Stomach smooth muscle (tissue), 2 donors: ENCODE data around the gene KIAA1958.

Experiments
- H3K27ac ChIP-seq: one replicate; pipeline ENCODE4 v1.7.0; 2013; ENCODE audit warnings: mild to moderate bottlenecking, low read length, inconsistent platforms
- H3K27me3 ChIP-seq, 2 donors: one replicate each; pipeline ENCODE4 v1.7.0; 2013; ENCODE audit warnings: low read length in 2 of 2; ENCODE audit not compliant: insufficient read depth in 2 of 2, control insufficient read depth in 1 of 2
- H3K36me3 ChIP-seq, 2 donors: one replicate each; pipeline ENCODE4 v1.7.0; 2013; ENCODE audit warnings: low read length in 2 of 2; ENCODE audit not compliant: control insufficient read depth in 2 of 2, insufficient read depth in 2 of 2
- H3K4me1 ChIP-seq: one replicate; pipeline ENCODE4 v1.7.0; 2013; ENCODE audit warnings: low read length; ENCODE audit not compliant: control insufficient read depth, insufficient read depth
- H3K4me3 ChIP-seq, 2 donors: one replicate each; pipeline ENCODE4 v1.7.0; 2013; ENCODE audit warnings: low read length in 2 of 2
- H3K9ac ChIP-seq, 2 donors: one replicate each; pipeline ENCODE4 v1.7.0; 2013; ENCODE audit warnings: low read length in 2 of 2, mild to moderate bottlenecking in 1 of 2
- H3K9me3 ChIP-seq, 2 donors: one replicate each; pipeline ENCODE4 v1.7.0; 2013; ENCODE audit warnings: low read length in 2 of 2; ENCODE audit not compliant: control insufficient read depth in 2 of 2
- donor health status: healthy.
- donor health status: Pancreatic carcinoma.

Gene KIAA1958

GRCh38 chr9:112529316-112529715 lies 42.7 kb downstream of the KIAA1958 start:
- Histone ChIP-seq H3K9me3 (no peaks in the 10 kb centered on the region), H3K9ac (no peak overlapping the region), H3K36me3 (no peaks in the 10 kb centered on the region), H3K4me3 (no peak overlapping the region), H3K27ac (no peak overlapping the region), H3K4me1 (peaks cover 3% of the 10 kb centered on the region), H3K27me3 (no peaks in the 10 kb centered on the region)

GRCh38 chr9:112530751-112531205 lies 44.2 kb downstream of the KIAA1958 start:
- H3K36me3 ChIP-seq = no peaks in the 10 kb centered on the region
- no peaks in the 10 kb centered on the region for H3K9me3 ChIP-seq
- H3K27ac ChIP-seq = no peak overlapping the region
- no peak overlapping the region for H3K9ac ChIP-seq
- no peaks in the 10 kb centered on the region for H3K27me3 ChIP-seq
- no peak overlapping the region for H3K4me3 ChIP-seq
- H3K4me1 ChIP-seq = peaks cover 3% of the 10 kb centered on the region

GRCh38 chr9:112531666-112532282 lies 45.1 kb downstream of the KIAA1958 start:
- Histone ChIP-seq H3K9me3 (no peaks in the 10 kb centered on the region), H3K27me3 (no peaks in the 10 kb centered on the region), H3K4me3 (no peak overlapping the region), H3K36me3 (no peaks in the 10 kb centered on the region), H3K4me1 (peaks cover 3% of the 10 kb centered on the region), H3K9ac (no peak overlapping the region), H3K27ac (no peak overlapping the region)

- Histone ChIP-seq H3K27ac (no peak overlapping the region), H3K4me1 (peaks cover 3% of the 10 kb centered on the region), H3K36me3 (no peaks in the 10 kb centered on the region), H3K27me3 (no peaks in the 10 kb centered on the region), H3K9ac (no peak overlapping the region), H3K9me3 (no peaks in the 10 kb centered on the region), H3K4me3 (no peak overlapping the region)
Observed at GRCh38 chr9:112532427-112532826, 45.8 kb downstream of the KIAA1958 start.

- Histone ChIP-seq H3K27ac (no peak overlapping the region), H3K27me3 (no peaks in the 10 kb centered on the region), H3K4me1 (peaks cover 3% of the 10 kb centered on the region), H3K9me3 (no peaks in the 10 kb centered on the region), H3K4me3 (no peak overlapping the region), H3K9ac (no peak overlapping the region), H3K36me3 (no peaks in the 10 kb centered on the region)
Observed at GRCh38 chr9:112533660-112534059, 47.0 kb downstream of the KIAA1958 start.

- Histone ChIP-seq H3K27ac (no peak overlapping the region), H3K4me1 (peaks cover 3% of the 10 kb centered on the region), H3K27me3 (no peaks in the 10 kb centered on the region), H3K9me3 (no peaks in the 10 kb centered on the region), H3K9ac (no peak overlapping the region), H3K4me3 (no peak overlapping the region), H3K36me3 (no peaks in the 10 kb centered on the region)
Observed at GRCh38 chr9:112535301-112535700, 48.7 kb downstream of the KIAA1958 start.

GRCh38 chr9:112535811-112536210 lies 49.2 kb downstream of the KIAA1958 start:
- H3K9me3 ChIP-seq = no peaks in the 10 kb centered on the region
- H3K9ac ChIP-seq = no peak overlapping the region
- H3K27ac ChIP-seq = no peak overlapping the region
- H3K4me1 ChIP-seq = peaks cover 3% of the 10 kb centered on the region
- no peaks in the 10 kb centered on the region for H3K36me3 ChIP-seq
- H3K4me3 ChIP-seq = no peak overlapping the region
- no peaks in the 10 kb centered on the region for H3K27me3 ChIP-seq

GRCh38 chr9:112537561-112537960 lies 50.9 kb downstream of the KIAA1958 start:
- Histone ChIP-seq H3K4me3 (no peak overlapping the region), H3K27me3 (no peaks in the 10 kb centered on the region)

GRCh38 chr9:112540800-112541199 lies 54.2 kb downstream of the KIAA1958 start:
- no peaks in the 10 kb centered on the region for H3K27me3 ChIP-seq
- H3K36me3 ChIP-seq = no peaks in the 10 kb centered on the region
- no peaks in the 10 kb centered on the region for H3K9me3 ChIP-seq
- no peak overlapping the region for H3K9ac ChIP-seq
- H3K27ac ChIP-seq = no peak overlapping the region
- no peak overlapping the region for H3K4me3 ChIP-seq
- H3K4me1 ChIP-seq = no peaks in the 10 kb centered on the region

More at GRCh38 chr9:112537561-112537960, 50.9 kb downstream of the KIAA1958 start:
- Histone ChIP-seq H3K9ac (no peak overlapping the region), H3K36me3 (no peaks in the 10 kb centered on the region), H3K4me1 (no peaks in the 10 kb centered on the region), H3K27ac (no peak overlapping the region), H3K9me3 (no peaks in the 10 kb centered on the region)

GRCh38 chr9:112541685-112542084 lies 55.1 kb downstream of the KIAA1958 start:
- Histone ChIP-seq H3K4me3 (no peak overlapping the region), H3K9me3 (no peaks in the 10 kb centered on the region), H3K27ac (no peak overlapping the region), H3K27me3 (no peaks in the 10 kb centered on the region), H3K36me3 (no peaks in the 10 kb centered on the region), H3K9ac (no peak overlapping the region), H3K4me1 (no peaks in the 10 kb centered on the region)

- H3K9ac ChIP-seq = no peak overlapping the region
- H3K36me3 ChIP-seq = no peaks in the 10 kb centered on the region
- no peak overlapping the region for H3K27ac ChIP-seq
- H3K9me3 ChIP-seq = no peaks in the 10 kb centered on the region
- no peak overlapping the region for H3K4me3 ChIP-seq
- no peaks in the 10 kb centered on the region for H3K27me3 ChIP-seq
- H3K4me1 ChIP-seq = no peaks in the 10 kb centered on the region
Observed at GRCh38 chr9:112542593-112543292, 56.1 kb downstream of the KIAA1958 start.
